ENCODE results near the gene NFIA.

The NFIA gene

DNA sequence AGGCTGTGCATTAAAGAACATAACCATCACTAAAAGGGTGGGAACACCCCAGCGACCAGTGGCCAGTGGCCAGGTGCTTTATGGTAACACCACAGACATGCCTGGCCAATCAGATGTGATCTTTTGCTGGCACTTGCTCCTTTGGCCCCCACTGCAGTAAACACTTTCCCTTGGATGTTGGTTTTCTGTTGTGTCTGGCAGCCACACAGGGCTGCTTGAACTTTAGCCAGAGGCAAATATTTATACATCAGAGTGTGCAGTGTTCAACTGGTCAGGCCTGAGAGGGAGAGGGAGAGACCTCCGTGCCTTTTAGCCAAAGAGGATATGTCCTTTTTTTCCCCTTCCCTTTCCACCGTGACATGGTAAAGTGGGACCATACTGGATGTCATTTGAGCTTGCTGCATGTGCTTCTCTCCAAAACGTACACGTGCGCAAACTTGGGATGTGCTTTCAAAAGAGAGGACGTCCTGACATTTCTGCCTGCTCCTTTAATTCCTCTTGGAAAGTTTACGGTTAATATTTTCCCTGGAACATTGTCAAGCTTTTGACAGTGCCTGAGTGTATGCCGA is 101.2 kb downstream of the NFIA start:
- no peak for DNase-seq (ENCODE audit: low spot score)

DNA sequence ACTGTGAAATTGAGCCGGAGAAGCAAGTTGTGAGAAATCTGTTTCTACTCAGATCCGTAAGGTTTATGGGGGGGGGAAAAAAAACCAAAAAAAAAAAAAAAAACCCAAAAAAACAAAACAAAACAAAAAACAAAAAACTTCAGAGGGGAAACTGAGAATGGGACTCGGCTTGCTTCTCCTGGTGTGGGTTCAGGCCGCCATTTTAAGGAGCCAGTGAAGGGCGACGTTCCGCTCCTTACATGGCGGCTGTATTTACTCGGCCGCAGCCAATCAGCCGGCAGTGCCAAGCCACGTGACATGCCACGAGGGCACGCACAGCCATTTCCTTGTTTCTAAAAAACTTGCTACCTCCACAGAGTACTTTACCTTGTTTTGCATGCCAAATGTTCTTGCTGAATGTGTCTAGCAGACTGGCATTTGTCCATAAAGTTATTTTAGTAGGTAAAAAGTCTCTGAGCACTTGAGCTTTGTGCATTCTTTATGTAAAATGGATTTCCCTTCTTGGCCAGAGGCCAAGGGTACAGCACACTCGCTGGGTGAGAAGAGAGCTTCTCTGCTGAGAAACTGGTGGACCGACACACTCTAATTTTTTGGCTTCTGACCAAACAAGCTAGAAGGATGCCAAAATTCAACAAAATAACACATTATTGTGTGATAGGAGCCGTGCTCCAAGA is 101.8 kb downstream of the NFIA start:
- no peak for DNase-seq (ENCODE audit: low spot score)

DNA sequence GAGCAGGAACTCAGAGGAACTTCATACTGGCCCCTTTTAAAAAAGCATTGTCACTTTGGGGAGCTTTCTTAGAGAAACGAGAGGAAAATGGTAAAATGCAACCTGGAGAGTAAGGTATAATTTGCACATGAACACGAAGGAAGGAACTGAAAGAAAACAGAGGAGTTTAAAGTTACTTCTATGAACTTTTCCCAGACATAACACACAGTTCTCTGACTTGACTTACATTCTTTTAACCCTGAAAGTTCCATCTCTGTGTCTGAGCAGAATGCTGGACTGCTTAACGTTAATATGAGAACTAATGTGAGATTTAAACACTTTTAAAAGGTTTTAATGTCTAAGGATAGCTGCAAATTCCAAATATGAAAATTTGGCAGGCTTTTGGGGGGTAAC is 102.3 kb downstream of the NFIA start:
- no peak for DNase-seq (ENCODE audit: low spot score)

DNA sequence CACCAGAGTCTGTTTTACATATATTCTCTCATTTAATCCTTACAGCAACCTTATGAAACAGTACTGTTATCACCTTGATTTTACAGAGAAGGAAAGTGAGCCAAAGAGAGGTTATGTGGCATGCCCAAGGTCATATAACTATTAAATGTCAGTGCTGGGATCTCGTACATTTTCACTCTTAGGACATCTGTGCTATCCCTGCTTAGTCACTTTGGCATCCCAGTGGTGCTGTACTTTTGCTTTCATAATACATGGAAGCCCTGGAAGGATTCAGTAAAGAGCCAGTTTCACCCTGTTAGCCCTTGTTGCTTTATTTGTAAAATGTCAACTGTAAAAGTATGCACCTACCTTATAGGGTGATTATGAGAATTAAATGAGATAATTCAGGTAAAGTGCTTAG is 104.4 kb downstream of the NFIA start:
- DNase-seq (ENCODE audit: low spot score): no peak

DNA sequence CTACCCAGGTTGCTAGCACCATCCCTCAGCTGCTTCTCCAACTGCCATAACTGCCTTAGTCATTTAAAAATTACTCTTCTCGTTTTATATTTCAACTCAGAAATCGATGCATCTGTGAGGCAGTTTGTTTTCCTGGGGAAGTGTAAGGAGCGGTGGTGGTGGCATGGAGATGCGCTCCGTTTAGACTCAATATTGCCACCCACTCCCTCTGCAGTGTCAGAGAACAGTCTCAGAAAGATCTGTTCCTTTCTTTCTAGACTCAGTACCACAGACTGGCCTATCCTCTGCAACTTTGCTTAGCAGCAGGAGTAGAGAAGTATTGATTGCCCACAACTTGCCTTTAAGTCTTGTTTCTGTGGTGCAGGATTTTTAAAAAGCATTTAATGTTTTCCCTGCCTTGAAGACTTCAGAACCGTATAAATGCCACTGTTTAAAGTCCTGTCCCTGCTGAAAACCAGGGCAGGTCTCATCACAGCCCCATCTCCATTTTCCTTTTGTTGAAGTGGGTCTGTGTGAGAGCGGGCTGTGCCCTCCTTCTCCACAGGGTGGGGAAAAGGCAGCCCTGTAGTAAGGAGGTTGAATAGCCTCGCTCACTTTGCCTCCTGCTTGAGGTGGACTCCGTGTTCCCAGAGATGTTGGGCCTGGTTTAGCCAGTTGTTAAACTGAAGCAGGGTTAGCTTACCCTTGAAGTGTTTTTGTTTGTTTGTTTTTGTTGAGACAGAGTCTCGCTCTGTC is 105.2 kb downstream of the NFIA start:
- DNase-seq (ENCODE audit: low spot score): no peak

DNA sequence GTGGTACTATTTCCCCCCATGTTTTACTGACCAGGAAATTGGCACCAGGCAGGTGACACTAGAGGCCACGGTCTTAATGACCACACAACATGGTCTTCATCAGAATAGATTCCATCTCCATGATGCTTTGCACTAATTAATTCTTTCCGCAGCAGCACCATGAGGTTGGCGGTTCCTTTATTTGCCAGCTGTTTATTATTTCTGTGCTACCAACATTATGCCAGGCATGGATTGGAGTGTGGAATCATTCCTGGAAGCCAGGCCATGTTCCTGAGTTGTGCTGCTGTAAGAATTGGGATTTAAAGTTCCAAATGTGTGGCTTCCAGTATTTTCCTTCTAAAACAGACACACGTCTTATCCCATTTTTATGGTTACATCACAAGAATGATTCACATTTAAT is 107.8 kb downstream of the NFIA start:
- DNase-seq (ENCODE audit: low spot score): no peak

DNA sequence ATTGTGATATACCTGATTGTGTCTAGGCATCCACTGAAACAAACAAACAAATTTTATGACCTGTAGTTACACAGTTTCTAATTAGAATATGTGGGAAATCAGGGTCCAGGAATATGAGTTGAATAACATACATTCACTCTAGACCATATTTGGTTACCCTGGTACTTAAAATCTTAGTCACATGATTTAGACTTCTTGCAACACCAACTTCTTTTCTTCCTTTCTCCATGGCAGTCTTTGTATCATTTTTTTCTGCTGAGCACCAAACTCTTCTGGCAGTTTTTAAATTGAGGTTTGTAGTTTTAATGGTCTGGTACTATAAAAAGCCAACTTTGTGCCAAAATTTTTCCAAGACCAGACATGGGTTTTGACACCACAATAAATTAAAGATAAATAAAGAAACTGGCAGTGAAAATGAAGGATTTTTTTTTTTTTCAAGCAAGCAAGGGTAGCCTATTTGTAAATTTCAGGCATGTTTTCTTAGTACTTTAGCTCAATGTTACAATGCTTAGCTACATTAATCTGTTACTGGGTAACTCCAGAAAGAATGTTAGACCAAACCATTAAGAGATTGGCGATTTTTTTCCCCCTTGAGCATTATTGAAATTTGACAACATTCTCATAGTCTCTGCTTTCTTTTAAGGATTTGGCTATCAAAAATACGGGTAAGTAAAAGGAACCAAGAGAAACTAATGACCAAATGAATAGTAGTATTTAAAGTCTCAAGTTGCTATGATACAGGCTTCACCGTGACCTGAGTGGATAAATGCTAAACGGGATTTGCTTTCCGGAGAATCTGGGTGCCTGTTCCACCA is 108.5 kb downstream of the NFIA start:
- no peak for DNase-seq (ENCODE audit: low spot score)

DNA sequence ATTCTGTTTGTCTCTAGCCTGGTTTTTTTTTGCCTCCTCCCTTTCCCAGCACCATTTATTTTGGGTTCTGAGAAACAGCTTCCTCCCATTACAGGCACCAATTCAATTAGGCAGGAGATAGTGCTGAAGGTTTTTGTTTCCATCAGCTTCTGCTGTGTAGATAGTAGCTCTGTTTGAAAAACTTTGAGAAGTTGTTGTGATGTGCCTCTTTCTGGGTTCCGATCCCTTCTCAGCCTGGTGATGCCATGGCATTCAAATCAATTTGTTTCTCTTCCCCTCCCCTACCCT is 109.0 kb downstream of the NFIA start:
- no peak for DNase-seq (ENCODE audit: low spot score)

DNA sequence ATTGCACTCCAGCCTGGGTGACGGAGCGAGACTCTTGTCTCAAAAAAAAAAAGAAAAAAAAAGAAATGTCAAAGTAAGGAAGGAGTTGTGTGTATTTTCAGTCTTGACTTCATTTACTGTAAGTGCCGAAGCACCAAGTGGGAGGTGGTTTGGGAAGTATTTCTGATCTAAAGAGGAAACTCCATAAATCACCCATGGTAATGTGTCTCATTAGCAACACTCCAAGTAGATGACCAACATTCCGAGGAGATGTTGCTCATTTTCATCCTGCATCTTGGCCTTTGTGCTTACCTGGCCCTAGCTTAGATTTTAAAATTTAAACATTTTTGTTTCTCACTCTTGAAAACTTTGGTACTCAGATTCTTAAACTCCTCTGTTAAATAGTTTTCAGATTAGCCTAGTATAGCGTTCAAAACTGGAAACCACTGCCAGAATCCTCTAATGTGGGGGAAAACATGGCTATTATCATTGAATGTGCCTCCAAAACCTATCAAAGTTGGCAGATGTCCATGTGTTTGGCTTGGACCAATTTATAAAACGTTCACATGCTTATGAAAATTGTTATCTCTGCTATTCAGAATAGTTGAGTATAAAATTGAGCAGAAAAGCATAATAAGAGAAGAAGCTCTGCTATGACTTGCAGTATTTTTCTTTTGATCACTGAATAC is 110.4 kb downstream of the NFIA start:
- no peak for DNase-seq (ENCODE audit: low spot score)

DNA sequence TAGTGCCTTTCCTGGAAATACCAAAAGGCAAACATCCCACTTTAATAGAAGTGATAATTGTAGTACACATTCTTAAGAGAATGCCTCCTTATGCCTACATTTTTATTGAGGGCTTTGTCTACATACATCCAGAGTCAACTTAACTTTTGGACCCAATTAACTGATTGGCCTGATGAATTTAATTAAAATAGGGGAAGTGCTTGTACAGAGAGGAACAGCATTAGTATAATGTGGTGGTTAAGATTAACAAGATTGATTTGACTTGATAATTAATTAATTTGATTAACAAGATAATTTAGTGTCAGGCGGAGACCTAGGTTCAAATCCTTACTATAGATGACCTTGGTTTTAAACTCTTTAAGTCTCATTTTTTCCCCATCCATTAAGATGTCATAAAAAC is 111.4 kb downstream of the NFIA start:
- DNase-seq (ENCODE audit: low spot score): no peak

DNA sequence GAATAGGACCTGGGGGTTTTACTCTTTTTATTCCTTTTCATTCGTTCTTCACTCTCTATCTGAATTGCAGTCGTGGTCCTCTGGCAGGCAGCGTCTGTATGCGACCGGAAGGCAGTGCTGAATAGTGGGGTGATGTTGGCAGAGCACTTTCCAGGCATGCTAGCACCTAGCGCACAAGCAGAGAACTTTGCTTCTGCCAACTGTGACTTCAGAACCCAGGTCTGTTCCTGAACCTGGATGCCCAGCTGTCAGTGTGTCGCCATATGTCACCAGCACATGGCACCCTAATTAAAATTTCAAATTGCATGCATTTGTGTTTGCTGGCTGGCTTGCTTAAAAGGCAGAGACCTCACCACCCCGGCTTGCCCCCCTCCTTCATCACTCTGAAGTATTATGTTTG is 116.2 kb downstream of the NFIA start:
- DNase-seq (ENCODE audit: low spot score): no peak

DNA sequence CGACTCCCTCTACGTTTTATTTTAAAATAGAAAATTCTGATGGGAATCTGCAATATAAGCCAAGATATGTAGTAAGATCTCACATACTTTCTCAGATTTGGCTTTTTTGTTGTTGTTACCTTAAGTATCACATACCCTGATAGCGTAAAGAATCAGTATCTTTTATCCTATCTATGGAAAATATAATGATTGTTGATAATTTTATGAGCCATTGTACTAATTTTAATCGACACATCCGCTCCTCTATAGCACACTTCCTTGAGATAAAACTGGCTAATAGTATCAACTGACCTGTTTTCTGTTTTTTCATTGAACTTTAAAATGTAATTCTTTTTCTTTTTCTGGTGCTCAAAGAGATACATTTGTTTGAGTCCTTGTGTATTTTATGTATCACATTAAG is 118.7 kb downstream of the NFIA start:
- DNase-seq (ENCODE audit: low spot score): no peak

DNA sequence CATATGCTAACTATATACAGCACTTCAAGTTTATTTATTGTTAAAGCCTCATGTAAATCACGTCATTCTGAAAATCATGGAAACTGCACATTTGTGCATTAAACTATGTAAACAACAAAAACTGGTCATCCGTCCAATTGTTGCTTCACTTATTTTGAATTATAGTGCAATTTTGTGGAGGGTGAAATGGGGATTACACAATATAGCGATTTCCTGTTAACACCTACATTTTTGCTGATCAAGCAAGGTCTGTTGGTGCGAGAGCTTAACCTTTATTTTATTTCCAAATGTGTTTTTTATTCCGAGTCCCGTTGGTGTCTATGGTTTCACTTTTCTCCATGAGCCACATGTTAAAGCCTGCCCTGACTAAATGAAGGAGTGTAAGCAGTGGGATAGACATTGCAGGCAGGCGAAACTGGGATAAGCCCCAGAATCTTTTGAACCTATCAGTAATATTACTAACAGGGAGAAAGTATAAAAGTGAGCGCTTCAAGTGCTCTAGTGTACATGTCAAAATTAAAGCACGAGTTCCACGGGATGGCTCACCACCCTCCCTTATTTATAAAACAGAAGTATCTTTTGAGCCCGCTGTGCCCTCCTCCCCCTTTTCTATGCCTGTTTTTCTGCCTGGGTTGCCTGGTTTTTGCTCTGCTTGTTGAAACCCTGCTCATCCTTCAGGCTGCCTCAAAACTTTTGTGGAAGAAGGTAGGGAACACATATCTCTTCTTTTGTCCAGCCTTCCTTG is 120.7 kb downstream of the NFIA start:
- DNase-seq (ENCODE audit: low spot score): no peak

DNA sequence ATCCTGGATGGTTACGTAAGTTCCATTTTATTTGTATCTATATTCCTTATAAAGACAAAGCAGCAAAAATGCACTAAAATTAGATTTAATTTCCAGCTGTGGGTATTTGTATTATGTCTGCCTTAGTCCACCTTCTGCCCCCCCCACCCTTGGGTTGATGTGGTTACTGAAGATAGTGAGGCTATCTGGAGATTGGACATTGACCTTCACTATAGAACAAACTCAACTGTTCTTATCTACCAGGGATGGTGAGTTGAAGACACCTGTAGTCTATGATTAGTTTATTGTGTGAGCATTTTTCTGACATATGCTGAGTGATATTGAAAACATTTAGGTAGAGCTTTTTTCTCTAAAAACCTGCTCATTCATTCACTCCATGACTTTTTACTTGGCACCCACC is 122.2 kb downstream of the NFIA start:
- DNase-seq (ENCODE audit: low spot score): no peak

DNA sequence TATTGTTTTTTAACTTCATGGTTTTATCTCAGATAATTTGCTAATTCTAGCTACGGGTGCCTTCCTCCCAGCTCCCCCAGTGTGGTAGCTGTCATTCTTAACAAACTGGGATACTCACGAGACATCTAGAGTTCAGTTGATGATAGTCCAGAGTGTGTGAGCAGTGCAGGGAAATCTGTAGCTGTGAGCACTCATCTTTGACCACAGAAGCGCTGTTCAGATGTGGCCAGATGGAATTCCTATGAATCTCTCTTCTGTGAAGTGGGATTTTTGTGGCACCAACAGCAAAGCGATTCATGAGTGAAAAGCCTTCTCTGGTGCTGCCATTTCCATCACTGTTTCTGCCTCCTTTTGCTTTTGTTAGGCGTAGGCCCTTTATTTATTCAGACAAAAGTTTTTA is 125.1 kb downstream of the NFIA start:
- DNase-seq (ENCODE audit: low spot score): no peak

DNA sequence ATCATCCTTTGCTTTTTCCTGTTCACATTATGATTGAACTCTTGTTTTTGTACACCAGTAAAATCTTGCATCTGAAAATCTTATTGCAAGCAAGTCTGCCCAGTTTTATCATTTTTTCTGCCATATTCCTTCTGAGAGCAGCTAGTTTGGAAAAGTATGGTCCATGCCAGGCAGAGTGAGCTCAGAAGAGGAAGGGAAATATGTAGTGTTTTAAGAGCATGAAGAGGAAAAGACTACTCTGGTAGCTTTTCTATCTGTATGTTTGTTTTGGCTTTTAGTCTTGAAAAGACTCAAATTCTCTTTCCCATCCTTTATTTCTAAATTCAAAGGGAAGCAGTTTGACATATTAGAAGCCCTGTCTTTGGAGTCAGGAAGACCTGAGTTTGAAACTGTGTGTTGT is 125.8 kb downstream of the NFIA start:
- DNase-seq (ENCODE audit: low spot score): no peak

DNA sequence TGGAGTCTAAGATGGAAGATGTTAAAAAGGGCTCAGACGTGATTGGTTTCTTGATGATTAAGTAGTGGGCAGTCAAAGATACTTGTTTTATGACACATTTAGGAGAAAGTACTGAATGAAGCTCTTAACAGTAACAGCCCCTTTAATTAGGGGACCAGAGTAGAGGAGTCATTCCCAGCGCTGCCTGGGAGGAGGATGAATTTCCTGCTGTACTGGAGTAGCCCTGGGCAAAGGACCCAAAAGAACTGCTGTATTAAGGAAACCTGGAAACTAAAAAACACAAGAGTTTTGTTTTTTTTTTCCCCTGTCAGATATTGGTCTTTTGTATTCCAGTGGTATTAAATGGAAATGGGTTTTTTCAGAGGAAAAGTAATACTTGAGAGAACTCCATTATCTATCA is 126.5 kb downstream of the NFIA start:
- DNase-seq (ENCODE audit: low spot score): no peak

DNA sequence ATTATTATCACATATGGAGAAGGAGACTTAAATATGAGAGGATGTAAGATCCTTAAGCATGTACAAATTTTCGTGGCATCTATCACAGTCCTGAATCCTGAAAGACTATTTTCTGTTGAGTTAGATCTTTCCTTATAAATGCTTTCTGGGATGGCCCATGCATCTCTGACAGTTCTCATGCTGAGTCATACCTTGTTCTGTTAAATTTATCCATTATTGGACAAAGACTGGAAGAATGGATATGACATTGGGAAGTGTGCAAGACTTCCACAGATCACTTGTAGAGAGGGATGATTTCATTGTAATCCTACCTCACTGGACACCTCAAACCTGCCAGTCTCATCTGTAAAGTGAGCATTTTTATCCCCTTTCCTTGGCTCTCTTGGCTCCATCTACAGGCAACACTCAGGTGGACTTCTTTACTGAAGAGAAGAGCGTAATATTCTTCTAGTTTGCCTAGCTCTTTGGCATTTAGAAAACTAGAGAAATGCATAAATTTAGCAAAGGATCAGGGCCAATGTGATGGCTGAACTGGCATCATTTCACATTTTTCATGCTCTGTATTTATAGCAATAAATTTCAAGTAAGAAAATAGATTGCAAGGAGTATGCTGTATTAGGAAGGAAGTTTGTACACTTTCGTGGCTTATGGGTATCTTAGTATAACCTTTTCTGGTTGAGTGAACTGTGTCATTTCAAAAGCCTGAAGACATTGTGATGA is 128.2 kb downstream of the NFIA start:
- no peak for DNase-seq (ENCODE audit: low spot score)

DNA sequence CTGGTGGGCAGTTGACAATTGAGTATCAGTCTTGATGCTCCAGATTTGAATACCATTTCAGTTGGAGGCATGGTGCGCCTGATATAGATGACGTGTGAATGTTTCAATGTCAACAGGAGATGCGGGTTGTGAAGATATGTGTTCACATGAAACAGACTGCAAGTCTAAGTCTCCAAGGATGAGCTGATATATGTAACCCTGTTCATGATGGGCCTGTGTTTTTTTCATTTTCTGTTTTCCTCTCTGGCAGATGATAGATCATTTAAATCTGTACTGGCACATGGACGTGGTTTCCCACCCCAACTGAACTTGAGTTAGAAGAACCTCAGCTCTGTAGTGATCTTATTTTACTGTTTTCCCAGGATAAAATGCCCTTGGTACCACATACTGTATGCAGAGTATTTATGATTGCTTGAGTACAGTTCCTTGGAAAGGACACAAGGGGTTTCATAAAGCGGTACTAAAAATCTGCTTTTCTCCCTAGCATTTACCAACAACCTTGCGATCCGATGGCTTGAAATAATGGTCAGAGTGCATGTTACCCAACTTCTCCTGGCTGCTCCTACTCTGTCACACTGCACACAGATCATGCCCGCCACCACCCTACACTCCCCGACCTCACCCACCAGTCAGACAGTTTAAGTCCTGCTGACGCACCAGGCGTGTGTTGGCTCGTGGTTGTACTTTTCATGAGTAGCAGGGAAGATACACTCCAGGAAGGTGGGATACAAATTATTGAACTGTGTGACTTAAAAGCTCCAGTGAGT is 131.1 kb downstream of the NFIA start:
- no peak for DNase-seq (ENCODE audit: low spot score)

DNA sequence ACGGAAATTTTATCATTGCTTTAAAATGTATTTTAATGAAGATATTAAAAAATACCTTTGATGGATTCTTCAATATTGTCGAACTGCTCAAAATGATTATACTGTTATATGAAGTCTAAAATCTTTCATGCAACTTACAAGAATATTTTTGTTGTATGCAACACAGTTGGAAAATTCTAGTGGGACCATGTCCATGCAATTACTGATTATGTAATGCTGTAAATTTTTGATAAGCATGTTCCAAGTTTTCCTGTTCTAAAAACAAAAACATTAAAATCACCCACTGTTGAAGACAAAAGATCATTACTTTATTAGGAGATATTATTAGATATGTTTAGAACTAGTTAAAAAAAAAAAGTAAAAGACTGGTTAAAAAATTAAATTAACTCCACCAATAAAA is 132.8 kb downstream of the NFIA start:
- no peak for DNase-seq (ENCODE audit: low spot score)
